HG03565 (cell line): ENCODE data around the gene POC1B.
A peak's percentile ranks its signal among the peaks of the same experiment; 100 is the strongest.

Source experiments
- ATAC-seq: cut with Tn5 transposase; IDR thresholded peaks from one replicate; pipeline ENCODE4 v1.9.1; 2021; ENCODE audit warnings: mild to moderate bottlenecking, moderate library complexity; ENCODE audit not compliant: unreplicated experiment

Gene POC1B

GRCh38 chr12:89525824-89526770, at the start of gene POC1B:
Gene POC1B (minus strand): TSS chr12:89526047. CDS start chr12:89525895, 152 bp downstream.
- peak; percentile 42 for ATAC-seq

DNA sequence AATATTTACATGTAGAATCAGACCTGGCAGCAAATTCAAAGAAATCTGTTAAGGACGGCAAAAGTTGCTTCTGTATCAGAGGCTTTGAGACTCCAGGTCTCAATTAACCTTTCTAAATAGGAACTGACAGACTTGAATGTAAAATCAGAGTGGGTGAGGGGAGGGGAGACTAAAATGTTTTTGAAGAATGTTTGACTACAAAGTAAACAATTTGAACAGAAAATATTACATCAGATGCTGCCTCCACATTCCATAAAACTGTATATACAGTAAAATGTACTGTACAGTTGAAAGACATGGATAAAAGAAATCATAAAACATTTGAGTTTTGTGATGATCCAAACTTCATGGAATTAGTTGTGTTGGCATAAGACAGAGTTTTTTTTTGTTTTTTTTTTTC, 49.5 kb upstream of the POC1B start:
- ATAC-seq, result no peak

- no peak for ATAC-seq
Observed at GRCh38 chr12:89574736-89575208, 48.9 kb upstream of the POC1B start.

DNA sequence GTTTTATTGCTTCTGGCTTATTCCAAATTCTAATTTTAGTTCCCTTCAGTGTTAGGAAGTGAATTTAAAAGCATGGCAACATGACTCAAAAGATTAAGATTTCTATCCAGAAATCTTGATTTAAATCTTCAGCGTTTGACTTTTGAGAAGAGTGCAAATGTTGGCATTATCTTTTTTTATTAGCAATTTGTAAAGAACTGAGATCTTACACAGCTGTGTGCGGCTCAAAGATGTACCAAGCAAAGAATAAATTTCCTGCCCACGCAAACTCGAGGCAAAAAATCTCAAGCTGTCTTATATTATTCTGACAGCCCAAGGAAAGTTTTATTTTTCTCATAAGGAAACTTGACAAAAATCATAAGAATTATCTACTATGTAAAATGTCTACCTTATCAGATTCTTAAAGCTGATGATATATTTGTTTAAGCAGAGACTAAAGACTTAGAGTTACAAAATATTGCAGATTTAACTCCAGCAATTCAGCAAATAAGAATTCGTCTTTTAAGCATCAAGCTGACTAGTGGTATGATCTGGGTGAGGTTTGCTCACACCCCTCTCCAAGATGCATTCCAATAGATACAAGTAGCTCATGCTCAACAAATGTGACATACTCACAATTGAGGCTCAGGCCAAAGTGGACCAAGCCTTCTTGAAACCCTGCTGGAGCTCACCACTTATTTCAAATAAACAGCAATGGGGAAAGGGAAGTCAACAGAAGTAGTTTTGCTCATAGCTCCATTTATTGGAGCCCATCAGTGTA, 47.4 kb upstream of the POC1B start:
- no peak for ATAC-seq

- no peak for ATAC-seq
Observed at GRCh38 chr12:89571491-89572195, 45.8 kb upstream of the POC1B start.

DNA sequence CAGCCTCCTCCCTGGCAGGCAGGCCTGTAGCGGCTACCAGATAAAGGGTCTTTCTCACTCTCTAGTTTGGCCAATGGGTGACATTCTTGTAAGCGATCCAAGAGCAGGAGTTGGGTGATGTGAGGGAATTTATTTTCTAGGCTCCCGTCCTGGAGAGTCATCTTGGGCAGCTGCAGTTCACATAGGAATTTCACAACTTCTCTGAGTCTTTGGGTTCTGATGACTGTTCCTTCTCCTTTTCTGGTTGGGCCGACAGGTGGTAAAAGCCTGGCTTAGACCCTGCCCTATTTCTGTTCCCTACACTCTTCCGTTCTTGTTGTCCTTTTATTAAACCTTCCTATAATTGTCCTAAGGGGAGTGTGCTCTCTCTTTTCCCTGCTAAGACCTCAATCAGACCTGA, 42.6 kb upstream of the POC1B start:
- ATAC-seq, result no peak

DNA sequence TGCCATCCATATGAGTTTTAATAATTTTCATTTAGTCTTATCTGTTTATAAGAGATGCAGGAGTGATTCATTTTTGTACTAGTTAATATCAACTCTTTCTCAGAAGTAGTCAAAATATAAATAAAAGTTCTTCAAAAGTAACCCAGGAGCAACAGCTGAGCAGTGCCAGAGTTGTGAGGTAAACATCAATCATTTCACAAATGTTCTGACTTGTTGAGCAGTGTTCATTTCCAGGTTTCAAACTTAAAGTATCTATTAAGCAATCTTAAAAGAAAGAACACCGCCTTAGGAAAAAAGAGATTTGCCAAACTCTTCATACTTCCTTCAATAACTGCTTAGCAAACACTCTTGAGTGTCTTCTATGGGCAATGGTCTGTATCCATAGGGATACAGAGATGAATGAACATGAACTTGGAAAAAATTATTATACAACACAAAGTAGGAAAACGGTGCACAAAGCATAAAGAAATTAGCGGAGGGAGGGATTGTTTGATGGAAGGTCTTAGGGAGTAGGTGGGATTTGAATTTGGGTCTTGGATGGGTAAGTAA, 41.9 kb upstream of the POC1B start:
- no peak for ATAC-seq

DNA sequence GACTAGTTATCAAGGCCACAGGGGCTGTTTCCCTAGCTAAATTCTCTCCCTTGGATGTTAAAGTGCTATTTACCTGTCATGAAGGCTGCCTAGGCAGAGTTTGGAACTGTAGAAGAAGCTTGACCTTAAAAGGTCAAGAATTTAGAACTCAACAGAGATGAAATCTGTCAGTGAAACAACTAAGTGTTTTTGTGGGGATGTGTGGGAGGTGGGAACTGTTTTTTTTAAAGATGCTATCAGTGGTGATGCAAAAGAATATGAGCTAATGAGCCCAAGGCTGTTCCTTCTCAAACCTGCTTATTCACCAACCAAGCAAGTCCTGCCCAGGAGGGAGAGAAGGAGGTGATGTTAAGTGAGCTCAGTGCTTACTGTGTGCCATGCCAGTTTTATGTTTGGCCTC, 40.8 kb upstream of the POC1B start:
- no peak for ATAC-seq

- ATAC-seq, result no peak
Observed at GRCh38 chr12:89565002-89565401, 39.2 kb upstream of the POC1B start.

- ATAC-seq, result no peak
Observed at GRCh38 chr12:89559753-89560152, 33.9 kb upstream of the POC1B start.

DNA sequence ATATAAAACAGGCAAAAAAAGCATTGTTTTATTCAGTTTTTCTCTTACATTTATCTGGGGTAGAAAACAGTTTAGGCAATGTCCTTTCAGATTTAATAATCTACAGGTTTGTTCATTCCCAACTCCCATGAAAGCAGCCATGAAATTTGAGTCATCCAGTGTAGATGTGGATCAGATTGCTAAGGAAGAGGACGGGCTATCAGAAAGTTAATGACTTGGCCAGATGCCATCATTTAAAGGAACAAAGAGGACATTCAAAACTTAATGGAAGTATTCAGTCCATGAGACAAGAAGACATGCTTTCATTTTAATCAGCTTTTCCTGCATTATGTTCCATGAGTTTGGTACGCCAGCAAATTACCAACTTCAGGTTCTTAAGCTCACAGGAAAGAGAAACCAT, 31.1 kb upstream of the POC1B start:
- no peak for ATAC-seq

DNA sequence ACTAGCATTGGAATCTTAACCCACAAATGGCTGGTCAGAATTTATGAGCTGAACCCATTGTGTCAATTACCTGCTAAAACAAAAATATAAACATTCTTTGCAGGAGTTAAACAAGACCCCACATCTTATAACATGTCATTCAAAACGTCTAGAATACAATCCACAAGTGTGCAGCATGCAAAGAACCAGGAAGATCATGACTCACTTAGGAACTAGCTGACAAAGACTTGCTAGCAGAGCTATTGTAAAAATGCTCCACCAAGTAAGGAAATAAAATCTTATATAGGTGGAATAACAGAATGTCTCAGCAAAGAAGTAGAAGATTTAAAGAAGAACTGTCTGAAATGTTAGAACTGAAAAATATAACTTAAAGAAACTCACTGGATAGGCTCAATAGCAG, 26.5 kb upstream of the POC1B start:
- no peak for ATAC-seq

- ATAC-seq, result no peak
Observed at GRCh38 chr12:89551747-89552146, 25.9 kb upstream of the POC1B start.

DNA sequence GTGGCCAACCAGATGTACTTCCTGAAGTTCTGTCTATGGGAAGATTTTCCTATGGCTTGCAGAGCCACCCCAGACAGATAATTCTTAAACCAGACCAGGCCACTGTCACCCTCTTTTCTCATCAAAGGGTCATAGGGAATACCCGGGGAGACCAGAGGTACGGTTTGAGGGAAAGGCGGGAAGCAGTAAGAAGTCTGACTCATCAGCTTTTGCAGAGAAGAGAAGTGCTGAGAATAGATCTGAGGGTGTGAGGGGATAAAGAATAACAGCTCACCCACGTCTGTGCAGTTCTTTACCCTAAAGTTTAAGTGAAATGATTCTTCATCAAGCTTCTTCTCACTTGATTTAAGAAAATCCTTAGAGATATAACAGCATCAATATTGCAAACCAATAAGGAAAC, 21.3 kb upstream of the POC1B start:
- ATAC-seq, result no peak

DNA sequence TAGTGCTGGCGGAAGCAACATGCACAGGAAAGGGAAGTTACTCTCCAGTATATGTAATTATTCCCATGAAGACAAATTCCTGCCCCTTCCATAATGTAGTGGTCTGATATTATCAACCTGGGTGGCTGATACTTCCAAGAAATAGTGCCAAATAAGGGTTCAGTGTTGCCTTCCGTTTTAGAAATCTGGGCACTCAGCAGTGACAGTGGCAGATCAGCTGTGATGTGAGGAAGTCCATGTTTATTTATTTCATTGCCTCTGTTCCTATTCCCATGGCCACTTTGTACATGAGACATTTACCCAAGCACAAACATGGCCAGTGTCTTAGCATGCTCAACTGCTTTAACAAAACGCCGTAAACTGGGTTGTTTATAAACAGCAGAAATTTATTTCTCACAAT, 20.3 kb upstream of the POC1B start:
- no peak for ATAC-seq

- no peak for ATAC-seq
Observed at GRCh38 chr12:89544681-89545184, 18.9 kb upstream of the POC1B start.

GRCh38 chr12:89544022-89544421, 18.2 kb upstream of the POC1B start:
- ATAC-seq, result no peak

- ATAC-seq, result peak; percentile 63
Observed at GRCh38 chr12:89542912-89543592, 17.2 kb upstream of the POC1B start.

DNA sequence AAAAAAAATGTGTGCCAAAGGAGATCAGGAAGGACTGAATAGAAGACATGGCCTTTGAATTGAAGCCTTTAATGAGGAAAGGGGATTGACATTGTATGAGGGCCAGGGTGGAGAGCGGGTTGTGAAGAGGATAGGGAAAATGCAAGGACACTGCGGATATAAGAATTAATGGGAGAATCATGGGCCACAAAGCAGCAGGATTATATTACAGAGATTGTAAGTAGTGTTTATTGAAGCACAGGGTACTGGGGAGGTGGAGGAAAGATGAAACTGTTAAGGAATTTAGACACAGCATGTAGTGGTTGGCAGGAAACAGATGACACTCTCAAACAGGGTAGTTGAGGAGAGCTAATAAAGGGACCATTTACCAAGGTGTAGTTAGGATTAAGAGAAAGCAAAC, 16.4 kb upstream of the POC1B start:
- no peak for ATAC-seq

GRCh38 chr12:89540586-89540985, 14.7 kb upstream of the POC1B start:
- ATAC-seq, result no peak
